Transverse colon (tissue), 3 donors: ENCODE measurements around the gene VSTM2L.

Experiments
- EP300 ChIP-seq: sonication (generic); formaldehyde crosslinking; IDR thresholded peaks from one replicate; pipeline ENCODE4 v1.6.1; 2017; ENCODE audit warnings: antibody characterized with exemption, low read depth
- POLR2A ChIP-seq: fragments of 450-650 bp; IDR thresholded peaks from one replicate; pipeline ENCODE4 v1.6.1; 2016; ENCODE audit warnings: antibody characterized with exemption, mild to moderate bottlenecking, moderate library complexity
- TF ChIP-seq, protein P1 (sequence below), 5 experiments: fragments of 200-600 bp in 3 of 5; fragments of 450-650 bp in 2 of 5; sonication (generic) in 3 of 5; IDR thresholded peaks; 1 replicate in 2 of 5; 2 replicates in 3 of 5; pipeline ENCODE4 v1.5.1; 2016 to 2017; ENCODE audit warnings: antibody characterized with exemption in 5 of 5, inconsistent platforms in 3 of 5, mild to moderate bottlenecking in 2 of 5, moderate library complexity in 1 of 5

DNA sequence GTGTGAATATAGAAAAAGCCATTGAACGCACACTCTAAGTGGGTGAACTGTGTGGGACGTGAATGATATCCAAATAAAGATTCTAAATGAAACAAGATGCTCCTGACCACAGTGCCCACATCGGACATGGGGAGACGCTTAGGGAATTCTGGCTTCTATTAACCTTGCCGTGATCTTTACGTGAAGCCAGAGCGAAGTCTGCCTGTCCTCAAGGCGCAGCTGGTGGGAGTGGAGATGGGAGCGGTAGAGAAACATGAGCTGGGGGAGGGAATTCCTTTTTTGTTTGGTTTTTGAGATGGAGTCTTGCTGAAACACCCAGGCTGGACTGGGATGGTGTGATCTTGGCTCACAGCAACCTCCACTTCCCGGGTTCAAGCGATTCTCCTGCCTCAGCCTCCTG lies 46.0 kb downstream of the VSTM2L start:
- TF ChIP-seq, protein P1, sequence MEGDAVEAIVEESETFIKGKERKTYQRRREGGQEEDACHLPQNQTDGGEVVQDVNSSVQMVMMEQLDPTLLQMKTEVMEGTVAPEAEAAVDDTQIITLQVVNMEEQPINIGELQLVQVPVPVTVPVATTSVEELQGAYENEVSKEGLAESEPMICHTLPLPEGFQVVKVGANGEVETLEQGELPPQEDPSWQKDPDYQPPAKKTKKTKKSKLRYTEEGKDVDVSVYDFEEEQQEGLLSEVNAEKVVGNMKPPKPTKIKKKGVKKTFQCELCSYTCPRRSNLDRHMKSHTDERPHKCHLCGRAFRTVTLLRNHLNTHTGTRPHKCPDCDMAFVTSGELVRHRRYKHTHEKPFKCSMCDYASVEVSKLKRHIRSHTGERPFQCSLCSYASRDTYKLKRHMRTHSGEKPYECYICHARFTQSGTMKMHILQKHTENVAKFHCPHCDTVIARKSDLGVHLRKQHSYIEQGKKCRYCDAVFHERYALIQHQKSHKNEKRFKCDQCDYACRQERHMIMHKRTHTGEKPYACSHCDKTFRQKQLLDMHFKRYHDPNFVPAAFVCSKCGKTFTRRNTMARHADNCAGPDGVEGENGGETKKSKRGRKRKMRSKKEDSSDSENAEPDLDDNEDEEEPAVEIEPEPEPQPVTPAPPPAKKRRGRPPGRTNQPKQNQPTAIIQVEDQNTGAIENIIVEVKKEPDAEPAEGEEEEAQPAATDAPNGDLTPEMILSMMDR (IDR thresholded peaks at IDR 0.05), result no peak
- TF ChIP-seq POLR2A (no peak), EP300 (no peak)
